ENCODE results near the gene TMOD4.
A peak's percentile ranks its signal among the peaks of the same experiment; 100 is the strongest.
"Not testable (repeated sequence)": the region's sequence is repeated elsewhere in the genome, so short reads cannot be mapped to it uniquely, and the experiment has no call there.

Gene TMOD4

GRCh38 chr1:151175863-151176262 is at the start of gene TMOD4:
TSS of gene TMOD4 (minus strand) at chr1:151175981. CDS start at chr1:151174875, 1,106 bp downstream.
- no peak for DNase-seq (ENCODE audit: low read depth)

GRCh38 chr1:151222130-151222529 is 46.3 kb upstream of the TMOD4 start:
- DNase-seq (ENCODE audit: low read depth), result no peak

- no peak for DNase-seq (ENCODE audit: low read depth)
Measured at GRCh38 chr1:151221616-151222015, 45.8 kb upstream of the TMOD4 start.

- no peak for DNase-seq (ENCODE audit: low read depth)
Measured at GRCh38 chr1:151213560-151213959, 37.8 kb upstream of the TMOD4 start.

- no peak for DNase-seq (ENCODE audit: low read depth)
Measured at GRCh38 chr1:151211972-151212705, 36.4 kb upstream of the TMOD4 start.

GRCh38 chr1:151210830-151211229 is 35.0 kb upstream of the TMOD4 start:
- no peak for DNase-seq (ENCODE audit: low read depth)

GRCh38 chr1:151205381-151205965 is 29.7 kb upstream of the TMOD4 start:
- DNase-seq (ENCODE audit: low read depth), result not testable (repeated sequence)

- DNase-seq (ENCODE audit: low read depth), result no peak
Measured at GRCh38 chr1:151199873-151200581, 24.2 kb upstream of the TMOD4 start.

- DNase-seq (ENCODE audit: low read depth), result peak; percentile 97
Measured at GRCh38 chr1:151198254-151199127, 22.7 kb upstream of the TMOD4 start, which contains the start of gene PIP5K1A. TSS of gene PIP5K1A (plus strand) at chr1:151198552. CDS start at chr1:151198997, 445 bp downstream.

- no peak for DNase-seq (ENCODE audit: low read depth)
Measured at GRCh38 chr1:151197863-151198253, 22.1 kb upstream of the TMOD4 start.

GRCh38 chr1:151196292-151196800 is 20.6 kb upstream of the TMOD4 start:
- peak; percentile 46 for DNase-seq (ENCODE audit: low read depth)

- not testable (repeated sequence) for DNase-seq (ENCODE audit: low read depth)
Measured at GRCh38 chr1:151194894-151195594, 19.3 kb upstream of the TMOD4 start.

- DNase-seq (ENCODE audit: low read depth), result no peak
Measured at GRCh38 chr1:151193856-151194255, 18.1 kb upstream of the TMOD4 start.

- no peak for DNase-seq (ENCODE audit: low read depth)
Measured at GRCh38 chr1:151193304-151193703, 17.5 kb upstream of the TMOD4 start.

GRCh38 chr1:151192047-151192446 is 16.3 kb upstream of the TMOD4 start:
- DNase-seq (ENCODE audit: low read depth), result no peak

- peak; percentile 68 for DNase-seq (ENCODE audit: low read depth)
Measured at GRCh38 chr1:151189637-151190445, 14.1 kb upstream of the TMOD4 start, which contains the start of gene VPS72. TSS of gene VPS72 (minus strand) at chr1:151190197. CDS start at chr1:151190121, 76 bp downstream.

GRCh38 chr1:151188667-151189066 is 12.9 kb upstream of the TMOD4 start:
- not testable (repeated sequence) for DNase-seq (ENCODE audit: low read depth)

GRCh38 chr1:151187205-151187604 is 11.4 kb upstream of the TMOD4 start:
- DNase-seq (ENCODE audit: low read depth), result no peak

GRCh38 chr1:151184211-151184610 is 8.4 kb upstream of the TMOD4 start:
- no peak for DNase-seq (ENCODE audit: low read depth)

- no peak for DNase-seq (ENCODE audit: low read depth)
Measured at GRCh38 chr1:151176514-151177045, 799 bp upstream of the TMOD4 start.
